AG08396 (cell line): ENCODE results near the gene TLK1.
"Not testable (repeated sequence)": the region's sequence is repeated elsewhere in the genome, so short reads cannot be mapped to it uniquely, and the experiment has no call there.

Source experiments
- DNase-seq: peaks from one replicate; pipeline ENCODE4 v3.0.0; 2012; ENCODE audit warnings: low spot score, mixed read lengths

The TLK1 gene

GRCh38 chr2:171142398-171142797 is 18.3 kb downstream of the TLK1 start:
- no peak for DNase-seq

- DNase-seq, result no peak
These were observed 19.4 kb downstream of the TLK1 start for GRCh38 chr2:171141320-171141719.

- DNase-seq, result no peak
These were observed 20.8 kb downstream of the TLK1 start for GRCh38 chr2:171139860-171140259.

- DNase-seq, result no peak
These were observed 24.7 kb downstream of the TLK1 start for GRCh38 chr2:171136024-171136423.

GRCh38 chr2:171134624-171135230 is 26.0 kb downstream of the TLK1 start:
- DNase-seq, result no peak

- no peak for DNase-seq
These were observed 28.6 kb downstream of the TLK1 start for GRCh38 chr2:171132086-171132485.

- DNase-seq, result no peak
These were observed 32.2 kb downstream of the TLK1 start for GRCh38 chr2:171128461-171128860.

GRCh38 chr2:171124541-171124940 is 36.2 kb downstream of the TLK1 start:
- no peak for DNase-seq

- DNase-seq, result no peak
These were observed 51.1 kb downstream of the TLK1 start for GRCh38 chr2:171109571-171109970.

- DNase-seq, result no peak
These were observed 51.7 kb downstream of the TLK1 start for GRCh38 chr2:171109020-171109419.

GRCh38 chr2:171107803-171108202 is 52.9 kb downstream of the TLK1 start:
- DNase-seq, result no peak

GRCh38 chr2:171104379-171104778 is 56.3 kb downstream of the TLK1 start:
- DNase-seq, result no peak

GRCh38 chr2:171102802-171103201 is 57.9 kb downstream of the TLK1 start:
- no peak for DNase-seq

- no peak for DNase-seq
These were observed 60.3 kb downstream of the TLK1 start for GRCh38 chr2:171100370-171100769.

GRCh38 chr2:171098607-171099006 is 62.1 kb downstream of the TLK1 start:
- DNase-seq, result no peak

- DNase-seq, result no peak
These were observed 65.6 kb downstream of the TLK1 start for GRCh38 chr2:171095014-171095582.

GRCh38 chr2:171091517-171091916 is 69.2 kb downstream of the TLK1 start:
- not testable (repeated sequence) for DNase-seq

GRCh38 chr2:171089489-171089888 is 71.2 kb downstream of the TLK1 start:
- no peak for DNase-seq

GRCh38 chr2:171088057-171088834 is 72.4 kb downstream of the TLK1 start:
- DNase-seq, result no peak

GRCh38 chr2:171087547-171087946 is 73.1 kb downstream of the TLK1 start:
- DNase-seq, result no peak

- DNase-seq, result peak; percentile 20
These were observed 74.1 kb downstream of the TLK1 start for GRCh38 chr2:171086352-171087290.

GRCh38 chr2:171084128-171084527 is 76.6 kb downstream of the TLK1 start:
- DNase-seq, result no peak
